GM18502 (cell line): ENCODE results near the gene PRKAR1B.

ENCODE experiments used
- ATAC-seq: cut with Tn5 transposase; IDR thresholded peaks from one replicate; pipeline ENCODE4 v1.9.1; 2021; ENCODE audit warnings: mild to moderate bottlenecking; ENCODE audit not compliant: unreplicated experiment, poor library complexity

PRKAR1B gene

DNA sequence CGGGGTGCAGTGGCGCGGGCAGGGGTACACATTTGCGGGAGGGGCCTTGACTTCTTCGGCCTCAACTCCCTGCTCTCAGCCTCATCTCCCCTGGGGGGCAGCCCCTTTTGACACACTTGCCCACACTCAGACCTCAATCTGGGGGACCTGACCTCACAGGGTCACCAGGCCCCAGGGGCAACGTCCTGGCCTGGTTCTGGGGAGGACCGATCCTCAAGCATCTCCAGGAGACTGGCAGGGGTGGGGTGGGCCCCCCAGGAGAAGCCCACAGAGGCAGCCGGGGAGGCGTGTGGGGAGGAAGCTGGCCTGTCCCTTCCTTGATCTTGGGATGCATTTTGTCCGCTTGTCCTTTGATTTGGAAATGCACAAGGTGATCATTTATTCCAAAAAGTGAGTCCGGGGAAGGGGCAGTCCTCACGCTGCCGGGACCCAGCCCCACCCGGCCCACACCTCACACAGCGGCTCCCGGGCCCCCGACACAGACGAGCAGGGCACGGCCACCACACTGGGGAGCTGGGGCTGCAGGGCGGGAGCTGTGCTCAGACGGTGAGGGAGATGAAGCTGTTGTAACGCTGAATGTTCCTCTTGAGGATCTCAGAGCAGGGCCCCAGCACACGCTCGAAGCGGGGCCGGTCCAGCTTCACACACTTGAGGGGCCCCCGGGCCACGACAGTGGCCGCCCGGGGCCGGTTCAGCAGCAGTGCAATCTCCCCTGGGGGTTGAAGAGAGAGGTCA lies 177.0 kb downstream of the PRKAR1B start:
- ATAC-seq: no peak

DNA sequence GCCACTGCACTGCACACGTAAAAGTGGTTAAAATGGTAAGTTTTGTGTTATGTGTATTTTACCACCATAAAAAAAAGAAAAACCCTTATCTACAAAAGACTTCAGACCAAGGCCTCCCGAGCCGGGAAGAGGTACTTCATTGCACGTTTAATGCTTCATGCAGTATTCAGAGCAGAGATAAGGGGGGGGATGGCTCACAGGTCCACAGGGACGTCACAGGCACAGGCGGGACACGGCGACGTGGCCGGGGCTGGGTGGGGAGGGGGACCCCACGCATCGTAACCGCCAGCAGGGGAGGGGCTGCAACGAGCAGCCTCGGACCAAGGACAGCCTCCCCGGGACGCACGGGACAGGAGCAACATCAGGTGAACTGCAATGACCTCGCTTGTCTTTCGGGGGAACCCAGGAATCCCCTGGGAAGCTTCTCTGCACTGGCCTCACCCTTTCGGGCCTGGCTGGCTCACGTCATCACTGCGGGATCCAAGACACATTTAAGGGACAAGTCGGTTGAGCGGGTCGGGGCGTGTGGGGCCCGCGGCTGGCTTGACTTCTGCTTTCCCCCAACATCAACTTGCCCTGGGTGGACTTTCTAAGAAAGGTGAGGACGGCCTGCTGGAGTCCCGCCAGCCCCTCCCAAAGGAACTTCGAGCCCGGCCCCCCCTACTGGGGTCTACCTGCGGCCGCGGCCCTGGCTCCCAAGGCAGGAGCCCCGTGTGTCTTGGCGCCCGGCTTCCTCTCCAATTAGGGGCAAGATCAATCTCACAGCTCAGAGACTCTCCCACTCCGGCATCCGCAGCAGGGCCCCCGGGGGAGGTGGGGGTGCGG lies 177.8 kb downstream of the PRKAR1B start:
- ATAC-seq: no peak

DNA sequence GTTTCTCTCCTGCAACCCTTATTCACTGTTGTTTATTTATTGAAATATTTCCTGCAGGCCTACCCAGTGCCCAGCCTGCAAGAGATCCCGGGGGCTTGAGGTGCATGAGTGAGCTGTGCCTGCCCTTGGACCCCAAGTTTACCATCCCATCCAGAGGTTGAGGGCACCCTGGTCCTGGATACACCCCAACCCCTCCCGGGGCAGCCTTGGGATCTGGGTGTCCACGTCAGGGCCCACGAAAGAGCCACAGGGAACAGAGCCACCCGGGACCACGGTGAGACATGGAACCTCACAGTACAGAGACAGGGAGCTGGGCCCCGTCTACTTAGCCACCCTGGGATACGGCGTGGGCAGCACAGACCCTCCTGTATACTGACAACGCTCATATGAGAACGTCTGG lies 178.7 kb downstream of the PRKAR1B start:
- no peak for ATAC-seq

DNA sequence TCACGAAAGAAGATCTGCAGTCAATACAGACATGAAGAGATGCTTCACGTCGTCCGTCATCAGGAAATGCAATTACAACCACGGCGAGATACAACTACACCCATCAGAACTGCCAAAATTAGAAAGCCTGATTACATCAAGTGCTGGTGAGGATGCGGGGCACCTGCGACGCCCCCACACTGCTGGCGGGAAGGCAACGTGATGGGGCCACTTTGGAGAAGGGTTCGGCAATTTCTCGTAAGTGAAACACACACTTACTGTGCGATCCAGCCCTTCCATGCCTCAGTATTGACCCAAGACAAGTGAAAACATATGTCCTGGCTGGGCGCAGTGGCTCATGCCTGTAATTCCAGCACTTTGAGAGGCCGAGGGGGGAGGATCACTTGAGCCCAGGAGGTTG lies 181.6 kb downstream of the PRKAR1B start:
- no peak for ATAC-seq

DNA sequence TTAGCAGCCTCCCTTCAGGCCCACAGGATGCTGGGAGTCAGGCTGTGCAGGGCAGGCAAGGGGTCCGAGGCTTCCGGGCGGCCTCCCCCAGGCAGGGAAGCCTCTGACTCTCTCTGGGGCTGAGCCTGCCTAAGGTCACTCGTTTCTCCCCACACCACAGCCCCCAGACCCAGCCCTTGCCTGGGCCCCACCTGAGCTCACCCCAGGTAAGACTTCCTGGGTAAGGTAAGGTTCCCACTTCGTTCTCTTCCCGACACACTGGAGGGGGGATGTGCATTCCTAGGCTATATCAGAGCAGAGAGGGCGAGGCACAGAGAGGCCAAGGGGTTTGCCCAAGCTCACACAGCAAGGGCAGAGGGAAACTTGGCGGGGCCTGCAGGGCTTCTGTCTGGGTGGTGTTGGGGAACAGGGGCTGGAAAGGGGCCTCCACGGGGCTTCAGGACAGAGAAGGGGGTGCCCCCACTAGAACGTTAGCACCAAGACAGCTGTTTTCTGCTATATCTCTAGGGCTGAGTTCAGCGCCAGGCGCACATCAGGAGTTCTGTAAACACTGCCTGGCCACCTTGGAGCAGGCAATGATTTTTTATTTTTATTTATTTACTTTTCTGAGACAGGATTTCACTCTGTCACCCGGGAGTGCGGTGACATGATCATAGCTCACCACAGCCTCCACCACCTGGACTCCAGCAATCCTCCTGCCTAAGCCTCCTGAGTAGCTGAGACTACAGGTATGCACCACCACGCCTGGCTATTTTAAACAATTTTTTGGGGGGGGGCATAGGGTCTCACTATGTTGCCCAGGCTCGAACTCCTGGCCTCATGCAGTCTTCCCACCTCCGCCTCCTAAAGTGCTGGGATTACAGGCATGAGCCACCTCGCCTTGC lies 182.5 kb downstream of the PRKAR1B start:
- no peak for ATAC-seq

DNA sequence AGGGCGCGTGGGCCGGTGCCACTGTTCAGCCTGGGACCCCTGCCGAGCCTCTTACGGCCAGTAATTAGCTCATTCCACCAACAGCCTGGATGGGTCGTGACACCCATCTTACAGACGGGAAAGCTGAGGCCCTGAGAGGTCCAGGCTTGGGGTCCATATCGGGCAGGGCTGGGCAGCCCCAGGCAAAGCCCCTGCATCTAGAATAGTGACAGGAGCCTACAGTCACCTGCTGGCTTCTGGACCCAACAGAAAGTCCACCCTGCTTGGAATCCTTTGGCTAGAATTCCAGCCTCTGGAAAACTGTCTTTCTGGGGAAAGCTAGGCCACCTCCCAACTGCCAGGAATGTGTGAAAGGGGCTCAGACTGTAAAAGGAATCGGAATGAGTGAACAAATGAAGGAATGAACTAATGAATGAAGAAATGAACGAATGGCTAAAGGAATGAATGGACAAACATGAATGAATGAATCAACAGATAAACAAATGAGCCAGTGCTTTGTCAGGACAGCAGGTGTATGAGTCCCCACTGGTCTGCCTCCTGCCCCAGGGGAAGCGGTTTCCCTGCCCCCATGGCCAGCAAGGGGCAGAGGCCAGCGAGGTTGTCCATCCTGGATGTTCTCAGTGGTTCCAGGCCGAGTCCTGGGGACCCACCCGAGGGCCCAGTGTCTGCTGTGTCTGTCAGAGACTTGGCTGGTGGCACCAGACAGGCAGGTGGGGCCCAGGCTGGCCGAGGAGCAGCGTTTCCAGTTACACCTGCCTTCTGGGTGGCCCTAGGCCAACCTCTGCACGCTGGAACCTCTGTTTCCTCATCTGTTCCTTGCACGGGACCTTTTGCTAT lies 183.4 kb downstream of the PRKAR1B start:
- ATAC-seq: no peak

DNA sequence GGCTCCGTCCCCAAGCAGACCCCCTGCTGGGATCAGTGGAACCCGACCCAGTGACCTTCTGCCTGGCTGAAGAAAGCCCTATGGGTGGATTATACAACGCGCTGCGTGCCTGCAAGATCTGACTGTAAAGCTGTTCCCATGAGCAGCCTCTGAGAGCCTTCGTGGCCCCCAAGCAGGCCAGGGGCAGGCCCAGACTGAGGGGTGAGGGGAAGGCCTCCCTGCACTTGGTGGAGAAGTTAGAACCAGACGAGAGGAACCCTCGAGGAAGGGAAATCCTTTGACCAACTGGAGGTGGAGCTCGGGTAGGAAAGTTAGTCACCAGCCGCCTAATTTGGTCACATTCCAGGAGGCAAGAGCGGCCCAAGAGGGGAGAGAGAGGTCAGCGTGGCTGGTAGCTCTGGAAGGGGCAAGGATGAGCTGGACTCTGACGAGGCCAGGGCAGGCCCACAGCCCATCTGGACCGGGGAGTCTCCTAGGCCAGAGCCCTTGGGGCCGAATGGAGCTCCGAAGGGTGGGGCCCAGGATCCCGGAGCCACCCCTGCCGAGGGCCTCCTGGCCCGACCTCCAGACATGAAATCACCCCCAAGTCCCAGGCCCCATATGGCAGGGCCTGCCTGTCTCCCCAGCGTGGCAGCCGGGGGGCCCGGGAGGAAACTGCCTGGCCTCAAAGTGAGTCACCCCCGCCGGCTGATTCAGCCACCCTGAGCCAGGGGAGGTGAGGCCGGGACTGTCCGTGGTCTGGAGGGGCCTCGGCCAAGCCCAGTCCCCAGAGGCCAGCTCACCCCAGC lies 184.2 kb downstream of the PRKAR1B start:
- ATAC-seq: no peak

DNA sequence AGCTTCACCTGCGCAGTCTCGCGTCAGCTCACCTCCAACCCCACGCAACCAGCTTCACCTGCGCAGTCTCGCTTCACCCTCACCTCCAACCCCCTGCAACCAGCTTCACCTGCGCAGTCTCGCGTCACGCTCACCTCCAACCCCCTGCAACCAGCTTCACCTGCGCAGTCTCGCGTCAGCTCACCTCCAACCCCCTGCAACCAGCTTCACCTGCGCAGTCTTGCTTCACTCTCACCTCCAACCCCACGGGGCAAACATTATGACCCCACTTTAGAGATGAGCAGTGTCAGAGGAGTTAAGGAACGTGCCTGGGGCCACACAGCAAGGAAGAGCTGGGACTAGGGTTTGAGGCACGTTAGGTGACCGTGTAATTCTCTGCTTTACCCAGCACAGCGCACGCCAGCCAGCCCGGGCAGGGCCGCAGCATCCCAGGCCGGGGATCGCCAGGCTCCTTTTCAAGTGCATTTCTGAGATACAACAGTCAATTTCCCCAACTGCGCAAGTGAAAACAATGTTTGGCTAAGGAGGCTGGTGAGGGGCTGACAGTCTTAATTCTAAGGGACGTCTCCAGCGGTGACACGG lies 184.9 kb downstream of the PRKAR1B start:
- ATAC-seq: no peak

DNA sequence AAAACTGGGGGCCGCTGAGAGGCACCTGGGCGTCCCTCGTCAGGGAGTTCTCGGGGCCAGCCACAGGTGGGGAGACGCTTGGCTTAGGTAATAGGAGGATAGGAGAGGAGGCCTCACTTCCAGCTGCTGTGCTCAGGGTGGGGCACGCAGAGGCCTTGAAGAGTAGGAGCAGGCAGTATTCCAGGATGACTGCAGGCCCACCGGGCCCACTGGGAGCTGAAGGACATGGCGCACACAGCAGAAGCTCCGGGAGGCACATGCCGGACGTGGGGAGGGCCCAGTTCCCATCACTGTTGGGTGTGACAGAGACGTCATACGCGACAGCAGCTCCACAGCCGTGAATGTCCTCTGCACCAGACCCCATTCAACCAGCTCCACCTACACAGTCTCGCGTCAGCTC lies 185.4 kb downstream of the PRKAR1B start:
- ATAC-seq: no peak

DNA sequence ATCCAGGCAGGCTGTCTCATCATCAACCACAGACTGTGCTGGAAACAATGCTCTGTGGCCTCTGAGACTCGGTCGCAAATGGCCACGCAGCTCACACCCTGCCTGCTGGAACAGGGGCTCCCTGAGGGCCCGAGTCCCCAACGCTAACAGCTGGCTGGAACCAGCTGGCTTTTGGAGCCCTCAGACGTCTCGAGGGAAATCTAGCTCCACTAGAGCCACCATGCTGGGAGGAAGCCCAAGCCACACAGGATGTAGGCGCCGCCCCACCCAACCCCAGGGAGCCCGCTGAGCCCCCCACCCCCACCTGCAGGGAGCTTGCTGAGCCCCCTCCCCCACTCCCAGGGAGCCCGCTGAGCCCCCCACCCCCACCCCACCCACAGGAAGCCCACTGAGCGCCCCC lies 186.1 kb downstream of the PRKAR1B start:
- no peak for ATAC-seq

DNA sequence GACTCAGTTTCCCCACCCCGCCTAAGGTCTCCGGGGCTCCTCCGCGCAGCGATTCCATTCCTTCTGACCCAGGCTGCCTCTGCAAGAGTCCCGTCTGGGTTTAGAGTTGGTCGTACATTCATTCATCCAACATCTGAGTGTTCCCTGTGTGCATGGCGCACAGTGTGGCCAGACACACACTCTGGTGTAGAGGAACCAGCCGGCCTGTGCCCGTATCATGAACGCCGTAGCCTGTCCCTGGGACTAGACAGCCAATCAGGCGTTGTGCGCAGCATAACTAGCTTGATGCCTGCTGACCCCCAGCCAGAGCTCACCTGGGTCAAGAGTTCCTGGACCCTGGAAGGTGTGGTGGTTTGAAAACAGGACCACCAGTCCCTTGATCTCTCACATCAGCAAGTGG lies 186.5 kb downstream of the PRKAR1B start:
- no peak for ATAC-seq

DNA sequence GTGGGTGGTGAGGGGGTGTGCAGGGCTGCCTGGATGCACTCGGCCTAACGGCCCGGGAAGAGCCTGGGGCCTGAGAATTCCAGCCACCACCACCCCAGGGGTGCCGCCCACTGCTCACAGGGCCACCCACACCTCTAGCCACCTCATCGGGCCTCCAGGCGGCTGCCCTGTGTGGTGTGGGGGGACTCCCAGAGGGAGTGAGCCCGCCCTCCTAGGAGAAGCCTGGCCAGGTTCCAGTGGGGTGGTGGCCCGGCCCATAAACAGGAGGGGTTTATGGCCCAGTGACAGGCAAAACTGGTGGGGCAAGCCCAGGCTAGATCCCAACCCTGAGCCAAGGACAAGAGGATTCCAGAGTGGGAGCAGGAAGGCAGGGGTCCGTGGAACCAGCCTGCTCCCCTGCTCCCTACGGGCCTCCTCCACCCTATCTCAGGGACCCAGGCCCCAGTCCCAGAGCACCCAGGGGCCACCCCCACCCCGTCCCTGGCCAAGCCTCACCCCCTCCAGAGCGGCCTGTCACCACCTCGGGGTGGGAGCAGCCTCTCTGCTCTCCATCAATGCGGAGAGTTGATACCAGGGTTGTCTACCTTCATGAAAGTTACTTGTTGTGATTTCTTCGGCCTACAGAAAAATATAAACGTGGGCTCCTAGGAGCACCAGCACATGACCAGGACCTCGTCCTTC lies 187.2 kb downstream of the PRKAR1B start:
- ATAC-seq: no peak

DNA sequence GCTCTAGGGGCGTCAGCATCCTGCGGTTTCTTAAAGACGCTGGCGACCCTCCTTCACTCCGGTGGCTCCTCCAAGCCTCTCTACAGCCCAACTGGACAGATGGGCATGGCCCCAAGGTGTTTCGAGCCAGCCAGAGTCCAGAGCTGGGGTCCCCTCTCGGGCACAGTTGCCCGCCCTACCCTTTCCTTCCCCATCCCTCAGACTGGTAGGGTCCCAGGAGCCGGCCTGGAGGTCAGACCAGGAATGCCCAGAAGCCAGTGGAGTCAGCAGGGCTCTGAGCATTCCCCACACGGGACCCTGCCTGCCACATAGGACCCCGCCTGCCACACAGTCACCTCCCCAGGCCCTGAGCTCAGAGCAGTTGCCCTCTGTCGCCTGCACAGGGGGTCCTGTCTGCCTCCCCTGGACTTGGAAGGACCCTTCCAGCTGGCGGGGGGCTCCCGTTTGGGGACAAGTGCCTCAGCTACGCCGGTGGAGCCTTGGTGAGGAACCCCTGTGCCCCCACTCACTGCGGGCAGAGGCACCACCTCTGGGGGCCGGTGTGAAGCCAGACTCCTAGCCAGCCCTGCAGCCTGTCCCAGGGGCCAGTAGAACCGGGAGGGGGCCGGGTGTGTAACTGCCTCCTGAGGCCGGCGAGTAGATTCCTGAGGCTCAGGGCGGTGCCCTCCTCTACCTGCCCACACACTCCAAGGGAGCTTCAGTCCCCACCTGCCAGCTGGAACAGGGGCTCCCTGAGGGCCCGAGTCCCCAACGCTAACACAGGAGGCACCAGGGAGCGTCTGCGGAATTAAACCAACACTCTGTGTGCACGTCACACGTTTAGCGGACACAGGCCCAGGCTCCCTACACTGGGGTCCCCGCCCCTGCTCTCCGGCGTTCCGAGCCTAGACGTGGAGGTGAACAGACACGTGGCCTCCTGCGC lies 188.1 kb downstream of the PRKAR1B start:
- no peak for ATAC-seq

DNA sequence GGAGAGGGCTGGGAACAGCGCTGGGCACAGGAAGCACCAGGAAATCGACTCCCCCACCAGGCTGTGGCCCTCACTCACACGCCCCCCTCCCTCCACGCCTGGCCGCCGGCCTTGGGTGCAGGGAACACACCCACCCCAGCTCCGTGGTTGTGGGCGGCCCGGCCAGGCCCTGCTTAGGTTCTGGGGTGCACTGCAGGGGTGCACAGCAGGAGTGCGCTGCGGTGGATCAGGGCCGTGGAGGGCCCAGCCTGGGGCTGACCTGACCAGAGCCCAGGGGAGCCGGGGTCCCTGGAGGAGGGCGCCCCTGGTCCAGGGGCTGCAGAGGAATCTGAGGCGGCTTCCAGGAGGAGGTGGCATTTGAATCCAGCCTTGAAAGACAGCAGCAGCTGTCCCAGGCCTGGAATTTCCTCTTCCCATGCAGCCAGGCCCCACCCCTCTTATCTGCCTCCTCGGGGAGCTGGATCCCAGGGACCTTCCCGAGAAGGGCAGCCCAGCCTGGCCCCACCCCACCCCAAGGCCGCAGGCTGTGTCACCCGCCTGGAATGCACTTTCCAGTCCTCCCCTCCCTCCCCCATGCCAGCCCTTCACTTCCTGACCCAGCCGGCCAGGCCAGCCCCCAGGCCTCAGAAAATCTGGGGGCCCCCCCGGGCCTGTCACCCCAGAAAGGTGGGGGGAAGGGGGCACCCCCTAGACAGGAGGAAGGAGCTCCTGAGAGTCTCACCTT lies 189.0 kb downstream of the PRKAR1B start:
- no peak for ATAC-seq

DNA sequence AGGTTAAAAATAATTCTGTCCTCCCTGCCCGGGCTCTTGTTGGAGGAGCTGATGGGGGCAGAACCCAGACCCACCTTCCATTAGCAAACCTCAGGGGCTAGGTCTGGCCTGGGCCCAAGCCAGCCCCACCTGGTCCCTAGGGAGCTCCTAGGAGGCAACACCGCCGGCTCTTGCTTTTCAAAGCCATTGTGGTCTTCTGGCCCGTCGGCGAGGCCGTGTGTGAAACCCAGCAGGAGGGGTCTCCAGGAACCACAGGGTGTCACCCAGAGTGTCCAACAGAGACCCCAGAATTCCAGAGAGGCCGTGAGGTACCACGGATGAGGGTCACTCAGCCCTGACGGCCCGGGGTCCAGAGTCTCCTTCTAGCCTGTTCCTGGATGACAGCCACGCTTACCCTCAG lies 190.8 kb downstream of the PRKAR1B start:
- ATAC-seq: no peak

DNA sequence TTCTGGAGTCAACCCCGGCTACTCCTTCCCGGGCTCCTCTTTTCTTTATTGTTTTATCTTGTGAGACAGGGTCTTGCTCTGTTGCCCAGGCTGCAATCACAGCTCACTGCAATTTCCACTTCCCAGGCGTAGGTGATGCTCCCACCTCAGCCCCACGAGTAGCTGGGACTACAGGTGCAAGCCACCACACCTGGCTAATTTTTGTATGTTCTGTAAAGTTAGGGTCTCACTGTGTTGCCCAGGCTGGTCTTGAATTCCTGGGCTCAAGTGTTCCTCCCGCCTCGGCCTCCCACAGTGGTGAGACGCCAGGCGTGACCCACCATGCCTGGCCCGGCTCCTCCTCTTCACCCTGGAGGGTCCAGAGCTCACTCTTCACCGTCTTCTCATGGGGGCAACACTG lies 192.1 kb downstream of the PRKAR1B start:
- ATAC-seq: no peak

DNA sequence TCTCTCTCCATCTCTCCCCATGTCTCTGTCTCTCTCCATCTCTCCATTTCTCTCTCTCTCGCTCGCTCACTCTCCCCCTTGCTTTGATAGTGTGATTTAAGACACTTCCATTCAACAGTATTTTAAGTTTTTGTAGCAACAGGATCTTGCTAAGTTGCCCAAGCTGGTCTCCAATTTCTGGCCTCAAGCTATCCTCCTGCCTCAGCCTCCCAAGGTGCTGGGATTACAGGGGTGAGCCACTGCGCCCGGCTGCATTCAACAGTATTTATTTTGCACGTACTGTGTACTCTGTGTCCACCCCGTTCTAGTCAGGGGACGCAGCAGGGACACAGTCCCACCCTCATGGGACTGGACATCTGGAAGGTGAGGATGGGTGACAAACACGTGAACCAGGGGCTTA lies 193.0 kb downstream of the PRKAR1B start:
- ATAC-seq: no peak
